Measurements from ENCODE around the gene EPHA10. TPM values are rescaled to one million over a fixed set of nuclear protein-coding genes. Genes with fewer than 3 reads are reported as not detected.

The EPHA10 gene
- total RNA-seq, 3 donors from 2014 or later: 0.73 to 2.6 TPM; not detected in 1

DNA sequence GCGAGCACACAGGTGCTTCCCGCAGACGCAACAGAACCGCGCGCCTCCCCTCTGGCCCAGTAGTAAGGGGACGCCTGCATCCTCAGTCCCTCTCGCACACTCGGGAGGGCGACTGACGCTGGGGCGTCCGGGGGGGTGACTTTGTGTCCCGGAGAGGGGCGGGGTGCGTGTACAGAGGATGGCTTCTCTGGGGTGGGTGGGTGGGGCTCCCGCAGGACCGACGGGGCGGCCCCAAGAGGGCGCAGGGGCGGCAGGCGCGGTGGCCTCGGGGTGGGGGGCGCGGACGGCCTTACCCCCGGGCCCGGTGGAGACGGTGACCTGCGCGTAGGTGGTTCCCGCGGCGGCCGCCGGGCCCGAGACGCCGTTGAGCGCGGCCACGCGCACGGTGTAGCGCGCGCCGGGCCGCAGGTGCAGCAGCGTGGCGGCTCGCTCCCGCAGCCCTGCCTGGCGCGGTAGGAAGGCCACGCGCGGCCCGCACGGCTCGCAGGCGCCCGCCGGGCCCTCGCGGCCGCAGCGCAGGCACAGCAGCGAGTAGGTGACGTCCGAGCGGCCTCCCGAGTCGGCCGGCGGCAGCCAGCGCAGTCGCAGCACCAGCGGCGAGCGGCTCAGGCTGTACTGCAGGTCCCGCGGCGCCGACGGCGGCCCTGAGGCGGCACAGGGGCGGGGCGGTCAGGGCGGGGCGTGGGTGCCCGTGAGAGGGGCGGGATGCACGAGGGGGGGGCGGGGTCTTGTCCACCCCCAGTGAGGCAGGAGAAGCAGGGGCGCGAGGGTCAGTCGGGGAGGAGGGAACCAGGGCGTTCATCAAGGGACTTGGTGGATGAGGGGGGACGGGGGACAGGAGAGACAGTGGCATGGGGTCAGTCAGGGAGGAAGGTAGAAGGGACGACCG is 12.1 kb downstream of the EPHA10 start:
- H3K27ac ChIP-seq: no peak overlapping the region
- no peaks in the 10 kb centered on the region for H3K4me1 ChIP-seq
- no peaks in the 10 kb centered on the region for H3K9me3 ChIP-seq
- no peak for DNase-seq (ENCODE audit: low spot score in 2 of 2)
- H3K27me3 ChIP-seq: peaks cover 4 to 48% of the 10 kb centered on the region in 2 donors
- intact Hi-C loops (cut with DNase I; ENCODE audit: low total_unique reads): no loop called here
- H3K36me3 ChIP-seq: no peaks in the 10 kb centered on the region
- no peak for TF ChIP-seq POLR2A (IDR thresholded peaks at IDR 0.05)
- TF ChIP-seq, protein P1, sequence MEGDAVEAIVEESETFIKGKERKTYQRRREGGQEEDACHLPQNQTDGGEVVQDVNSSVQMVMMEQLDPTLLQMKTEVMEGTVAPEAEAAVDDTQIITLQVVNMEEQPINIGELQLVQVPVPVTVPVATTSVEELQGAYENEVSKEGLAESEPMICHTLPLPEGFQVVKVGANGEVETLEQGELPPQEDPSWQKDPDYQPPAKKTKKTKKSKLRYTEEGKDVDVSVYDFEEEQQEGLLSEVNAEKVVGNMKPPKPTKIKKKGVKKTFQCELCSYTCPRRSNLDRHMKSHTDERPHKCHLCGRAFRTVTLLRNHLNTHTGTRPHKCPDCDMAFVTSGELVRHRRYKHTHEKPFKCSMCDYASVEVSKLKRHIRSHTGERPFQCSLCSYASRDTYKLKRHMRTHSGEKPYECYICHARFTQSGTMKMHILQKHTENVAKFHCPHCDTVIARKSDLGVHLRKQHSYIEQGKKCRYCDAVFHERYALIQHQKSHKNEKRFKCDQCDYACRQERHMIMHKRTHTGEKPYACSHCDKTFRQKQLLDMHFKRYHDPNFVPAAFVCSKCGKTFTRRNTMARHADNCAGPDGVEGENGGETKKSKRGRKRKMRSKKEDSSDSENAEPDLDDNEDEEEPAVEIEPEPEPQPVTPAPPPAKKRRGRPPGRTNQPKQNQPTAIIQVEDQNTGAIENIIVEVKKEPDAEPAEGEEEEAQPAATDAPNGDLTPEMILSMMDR (IDR thresholded peaks at IDR 0.05): no peak
- TF ChIP-seq POLR2AphosphoS5 (IDR thresholded peaks at IDR 0.05): no peak
- peak overlapping the region in 2 of 3 donors; percentile 53 to 69 for H3K4me3 ChIP-seq

DNA sequence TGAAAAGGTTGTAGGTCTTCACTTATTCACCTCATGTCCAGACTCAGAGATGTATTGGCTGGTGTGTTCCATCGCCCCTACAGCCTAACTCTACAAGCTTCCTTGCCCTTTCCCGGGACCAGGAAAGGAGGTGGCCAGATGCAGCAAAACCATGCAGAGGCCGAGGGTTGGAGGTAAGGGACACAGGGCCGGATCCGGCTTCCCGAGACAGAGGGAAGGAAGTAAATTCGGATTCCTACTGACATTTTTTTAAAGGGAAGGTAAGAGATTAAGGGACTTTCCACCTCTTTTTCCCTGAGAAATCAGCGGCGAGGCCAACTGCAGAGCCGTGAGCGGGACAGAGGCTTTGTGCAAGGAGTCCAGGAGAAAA is 12.7 kb downstream of the EPHA10 start:
- H3K27me3 ChIP-seq: peaks cover 4 to 44% of the 10 kb centered on the region in 2 donors
- no peak for TF ChIP-seq POLR2AphosphoS5 (IDR thresholded peaks at IDR 0.05)
- TF ChIP-seq POLR2A (IDR thresholded peaks at IDR 0.05): no peak
- TF ChIP-seq, protein P1 (IDR thresholded peaks at IDR 0.05): no peak

DNA sequence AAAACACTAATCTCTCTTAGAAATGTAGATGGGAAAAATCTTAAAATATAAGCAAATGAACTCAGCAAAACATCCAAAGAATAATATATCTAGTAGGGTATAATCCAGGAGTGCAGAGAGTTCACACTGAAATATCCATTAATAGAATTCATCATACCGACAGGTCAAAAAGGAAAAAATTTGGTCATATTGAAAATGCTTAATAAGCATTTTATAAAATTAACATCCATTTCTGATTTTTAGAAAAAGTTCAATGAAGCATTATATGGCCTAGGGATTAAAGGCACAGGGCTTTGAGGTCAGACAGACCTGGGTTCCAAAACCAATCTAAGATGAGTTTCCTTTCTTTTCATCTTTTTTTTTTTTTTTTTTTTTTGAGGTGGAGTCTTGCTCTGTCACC is 16.4 kb downstream of the EPHA10 start:
- Histone ChIP-seq H3K4me3 (no peak overlapping the region), H3K36me3 (no peaks in the 10 kb centered on the region), H3K4me1 (no peaks in the 10 kb centered on the region), H3K27me3 (peaks cover 0 to 15% of the 10 kb centered on the region in 2 donors), H3K9me3 (peaks cover 0 to 9% of the 10 kb centered on the region in 2 donors), H3K27ac (no peak overlapping the region)
- TF ChIP-seq, protein P1 (IDR thresholded peaks at IDR 0.05): no peak
- TF ChIP-seq POLR2AphosphoS5 (IDR thresholded peaks at IDR 0.05) (no peak), POLR2A (IDR thresholded peaks at IDR 0.05) (no peak)
- no peak for DNase-seq (ENCODE audit: low spot score in 2 of 2)
- intact Hi-C loops (cut with DNase I; ENCODE audit: low total_unique reads): no loop called here

More for the DNA sequence above, 12.7 kb downstream of the EPHA10 start:
- Histone ChIP-seq H3K27ac (no peak overlapping the region), H3K4me3 (peak overlapping the region in 2 of 3 donors; percentile 53 to 69), H3K4me1 (no peaks in the 10 kb centered on the region), H3K9me3 (no peaks in the 10 kb centered on the region), H3K36me3 (no peaks in the 10 kb centered on the region)
- intact Hi-C loops (cut with DNase I; ENCODE audit: low total_unique reads): no loop called here
- DNase-seq (ENCODE audit: low spot score in 2 of 2): no peak

DNA sequence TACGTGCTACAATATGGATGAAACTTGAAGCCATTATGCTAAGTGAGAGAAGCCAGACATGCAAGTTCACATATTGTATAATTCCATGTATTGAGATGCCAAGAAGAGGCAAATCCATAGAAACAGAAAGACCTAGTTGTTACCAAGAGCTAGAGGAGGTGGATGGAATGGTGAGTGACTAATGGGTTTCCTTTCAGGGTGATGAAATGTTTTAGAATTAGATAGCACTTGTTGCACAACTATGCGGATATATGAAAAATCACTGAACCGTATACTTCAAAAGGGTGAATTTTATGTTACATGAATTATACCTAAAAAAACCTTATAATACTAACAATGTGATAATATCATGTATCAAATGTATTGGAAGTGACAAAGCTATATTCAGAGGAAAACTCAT is 18.1 kb downstream of the EPHA10 start:
- Histone ChIP-seq H3K27ac (no peak overlapping the region), H3K9me3 (peaks cover 0 to 9% of the 10 kb centered on the region in 2 donors), H3K27me3 (peaks cover 0 to 6% of the 10 kb centered on the region in 2 donors), H3K4me1 (no peaks in the 10 kb centered on the region), H3K4me3 (no peak overlapping the region), H3K36me3 (no peaks in the 10 kb centered on the region)
- no peak for TF ChIP-seq POLR2A (IDR thresholded peaks at IDR 0.05)
- TF ChIP-seq POLR2AphosphoS5 (IDR thresholded peaks at IDR 0.05): no peak
- TF ChIP-seq, protein P1 (IDR thresholded peaks at IDR 0.05): no peak
- intact Hi-C loops (cut with DNase I; ENCODE audit: low total_unique reads): no loop called here
- DNase-seq (ENCODE audit: low spot score in 2 of 2): no peak

DNA sequence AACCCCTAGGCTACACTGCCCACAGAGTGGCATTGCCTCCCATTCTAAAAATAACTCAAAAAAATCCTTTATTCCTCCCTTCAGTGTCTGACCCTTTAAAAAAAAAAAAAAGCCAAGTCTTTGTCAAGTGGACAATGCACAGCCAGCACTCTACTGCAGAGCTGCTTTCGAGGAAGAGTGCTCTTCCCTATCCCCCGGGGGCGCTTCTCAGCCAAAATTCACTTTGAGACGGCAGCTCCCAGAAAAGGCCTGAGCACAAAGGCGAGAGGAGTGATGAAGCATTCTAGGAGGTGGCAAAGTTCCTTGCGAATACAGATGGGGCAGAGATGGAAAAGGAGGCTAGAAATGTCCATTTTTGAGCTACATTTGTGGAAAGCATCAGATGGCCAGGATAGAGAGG is 23.3 kb downstream of the EPHA10 start:
- DNase-seq (ENCODE audit: low spot score in 2 of 2): no peak
- no peaks in the 10 kb centered on the region for H3K36me3 ChIP-seq
- intact Hi-C loops (cut with DNase I; ENCODE audit: low total_unique reads): no loop called here
- H3K4me1 ChIP-seq: no peaks in the 10 kb centered on the region
- H3K9me3 ChIP-seq: peaks cover 0 to 5% of the 10 kb centered on the region in 2 donors
- H3K27me3 ChIP-seq: peaks cover 0 to 8% of the 10 kb centered on the region in 2 donors
- H3K27ac ChIP-seq: no peak overlapping the region
- no peak overlapping the region for H3K4me3 ChIP-seq
- no peak for TF ChIP-seq POLR2AphosphoS5 (IDR thresholded peaks at IDR 0.05)
- no peak for TF ChIP-seq POLR2A (IDR thresholded peaks at IDR 0.05)
- TF ChIP-seq, protein P1 (IDR thresholded peaks at IDR 0.05): no peak
